GM23338 (cell line): Measurements from ENCODE around the gene ITGA7. TPM values are rescaled to one million over a fixed set of nuclear protein-coding genes. Genes with fewer than 3 reads are reported as not detected.

ENCODE experiments used
- ATAC-seq: fragments of 200-7000 bp; cut with Tn5 transposase; 3 replicates; pipeline ENCODE4 v1.9.1; 2020
- DNase-seq: peaks from one replicate; pipeline ENCODE4 v3.0.0-alpha.2; 2015; ENCODE audit warnings: low spot score
- H2AFZ ChIP-seq: fragments of 200-600 bp; sonication (generic); 2 replicates; pipeline ENCODE4 v1.8.0; 2016; ENCODE audit warnings: antibody characterized with exemption, mild to moderate bottlenecking, moderate library complexity
- H3F3A ChIP-seq: fragments of 200-600 bp; sonication (generic); replicated peaks from 2 replicates; pipeline ENCODE4 v1.8.0; 2017; ENCODE audit warnings: antibody characterized with exemption, mixed run types, low read depth
- H3K27ac ChIP-seq: fragments of 200-600 bp; sonication (generic); 2 replicates; pipeline ENCODE4 v1.6.1; 2016; ENCODE audit warnings: low read depth
- H3K27me3 ChIP-seq: fragments of 200-600 bp; sonication (generic); 2 replicates; pipeline ENCODE4 v1.8.0; 2016; ENCODE audit warnings: mild to moderate bottlenecking, mixed run types, moderate library complexity; ENCODE audit not compliant: insufficient read depth
- H3K36me3 ChIP-seq: fragments of 200-600 bp; sonication (generic); 2 replicates; pipeline ENCODE4 v1.8.0; 2016; ENCODE audit warnings: mild to moderate bottlenecking; ENCODE audit not compliant: insufficient read depth
- H3K4me1 ChIP-seq: fragments of 200-600 bp; sonication (generic); 2 replicates; pipeline ENCODE4 v1.8.0; 2016; ENCODE audit warnings: mild to moderate bottlenecking, moderate library complexity; ENCODE audit not compliant: insufficient read depth
- H3K4me2 ChIP-seq: fragments of 200-600 bp; sonication (generic); 2 replicates; pipeline ENCODE4 v1.7.1; 2017; ENCODE audit warnings: mixed run types
- H3K4me3 ChIP-seq: fragments of 200-600 bp; sonication (generic); 2 replicates; pipeline ENCODE4 v1.6.1; 2016; ENCODE audit warnings: mixed run types
- H3K79me2 ChIP-seq: fragments of 200-600 bp; sonication (generic); replicated peaks from 2 replicates; pipeline ENCODE4 v1.8.0; 2017; ENCODE audit warnings: mild to moderate bottlenecking; ENCODE audit not compliant: insufficient read depth
- H3K9me2 ChIP-seq: fragments of 200-600 bp; sonication (generic); 2 replicates; pipeline ENCODE4 v1.8.0; 2017; ENCODE audit not compliant: insufficient read depth
- H4K20me1 ChIP-seq: fragments of 200-600 bp; sonication (generic); replicated peaks from 2 replicates; pipeline ENCODE4 v1.8.0; 2017; ENCODE audit warnings: mild to moderate bottlenecking; ENCODE audit not compliant: insufficient read depth
- H3K27ac Mint-ChIP-seq: 2 replicates; pipeline ENCODE4 v1.8.0; 2020; ENCODE audit warnings: inconsistent platforms, mild to moderate bottlenecking, moderate library complexity, mixed read lengths
- H3K27me3 Mint-ChIP-seq: 3 replicates; pipeline ENCODE4 v1.8.0; 2022; ENCODE audit warnings: low read depth, mild to moderate bottlenecking, moderate library complexity, mixed read lengths, inconsistent platforms; ENCODE audit not compliant: insufficient read depth, poor library complexity
- H3K36me3 Mint-ChIP-seq: 3 replicates; pipeline ENCODE4 v1.8.0; 2021; ENCODE audit warnings: low read depth, mild to moderate bottlenecking, inconsistent platforms, moderate library complexity, mixed read lengths
- H3K4me1 Mint-ChIP-seq: 3 replicates; pipeline ENCODE4 v1.8.0; 2020; ENCODE audit warnings: mild to moderate bottlenecking, inconsistent platforms, mixed read lengths
- H3K4me3 Mint-ChIP-seq: 3 replicates; pipeline ENCODE4 v1.8.0; 2021; ENCODE audit warnings: moderate library complexity, mild to moderate bottlenecking, inconsistent platforms, mixed read lengths
- H3K9me3 Mint-ChIP-seq: 3 replicates; pipeline ENCODE4 v1.8.0; 2020; ENCODE audit warnings: moderate library complexity, mild to moderate bottlenecking, inconsistent platforms, mixed read lengths
- CREB1 ChIP-seq: fragments of 250-450 bp; sonication (Bioruptor Pico); IDR thresholded peaks from 2 replicates; pipeline ENCODE4 v1.5.0; 2020; ENCODE audit warnings: low read depth, mild to moderate bottlenecking, moderate library complexity
- EZH2 ChIP-seq: fragments of 200-600 bp; sonication (generic); IDR thresholded peaks from one replicate; pipeline ENCODE4 v1.8.0; 2017; ENCODE audit warnings: antibody characterized with exemption, mild to moderate bottlenecking, low read depth; ENCODE audit not compliant: unreplicated experiment
- EZH2phosphoT487 ChIP-seq: fragments of 200-600 bp; sonication (generic); IDR thresholded peaks from one replicate; pipeline ENCODE4 v1.8.1; 2018; ENCODE audit warnings: antibody characterized with exemption; ENCODE audit not compliant: unreplicated experiment
- JUNB ChIP-seq: IDR thresholded peaks from one replicate; pipeline ENCODE4 v1.6.1; 2016; ENCODE audit warnings: antibody characterized with exemption; ENCODE audit not compliant: unreplicated experiment
- NANOG ChIP-seq: IDR thresholded peaks from 2 replicates; pipeline ENCODE4 v1.6.1; 2016; ENCODE audit warnings: antibody characterized with exemption, borderline replicate concordance
- POLR2AphosphoS5 ChIP-seq: IDR thresholded peaks from 2 replicates; pipeline ENCODE4 v1.6.1; 2016; ENCODE audit warnings: antibody characterized with exemption, low read depth
- STAT1 ChIP-seq: IDR thresholded peaks from one replicate; pipeline ENCODE4 v1.6.1; 2016; ENCODE audit warnings: antibody characterized with exemption; ENCODE audit not compliant: unreplicated experiment
- ZNF114 ChIP-seq: fragments of 250-450 bp; sonication (Bioruptor Pico); IDR thresholded peaks from 2 replicates; pipeline ENCODE4 v1.5.0; 2020; ENCODE audit warnings: mild to moderate bottlenecking, moderate library complexity
- ZNF331 ChIP-seq: fragments of 250-450 bp; sonication (Bioruptor Pico); IDR thresholded peaks from 2 replicates; pipeline ENCODE4 v1.5.0; 2020; ENCODE audit warnings: low read depth, mild to moderate bottlenecking, moderate library complexity
- ZNF462 ChIP-seq: fragments of 250-450 bp; sonication (Bioruptor Pico); IDR thresholded peaks from 2 replicates; pipeline ENCODE4 v1.5.0; 2020; ENCODE audit warnings: mild to moderate bottlenecking, moderate library complexity
- polyA plus RNA-seq: library from polyadenylated mRNA; unstranded; fragments of >200 nt; fragmentation: Nextera tagmentation; extraction: Ambion mirVana; gene quantifications from 2 replicates; pipeline ENCODE4 v1.2.1, GENCODE V29; 2016
- total RNA-seq: library from RNA; depleted of rRNA; stranded (reverse); fragments of >200 nt; shearing (Covaris generic); gene quantifications from 2 replicates; pipeline ENCODE4 v1.2.3, GENCODE V29; 2014
- TF ChIP-seq, protein P1 (sequence below), 2 experiments: fragments of 200-600 bp in 1 of 2; sonication (generic) in 1 of 2; conservative IDR thresholded peaks; 2 replicates each; pipeline versions ENCODE4 v1.5.1 to v1.6.1; 2016 to 2017; ENCODE audit warnings: antibody characterized with exemption in 2 of 2, low read depth in 2 of 2, mild to moderate bottlenecking in 2 of 2, moderate library complexity in 1 of 2
- TF ChIP-seq, protein P2 (sequence below): IDR thresholded peaks from one replicate; pipeline ENCODE4 v1.6.1; 2018; ENCODE audit warnings: antibody characterized with exemption; ENCODE audit not compliant: unreplicated experiment
- TF ChIP-seq, protein P3 (sequence below): IDR thresholded peaks from 2 replicates; pipeline ENCODE4 v1.6.1; 2016; ENCODE audit warnings: antibody characterized with exemption

ITGA7 gene
- total and polyA plus RNA-seq, 2 experiments from 2014 or later: 20.0 to 49.1 TPM

- TF ChIP-seq EZH2phosphoT487: no peak
- TF ChIP-seq POLR2AphosphoS5: no peak
- TF ChIP-seq EZH2: no peak
- TF ChIP-seq ZNF331 (CRISPR knock-in tag): no peak
- TF ChIP-seq JUNB: no peak
- no peak for TF ChIP-seq NANOG
- no peak for TF ChIP-seq ZNF462 (CRISPR knock-in tag)
- TF ChIP-seq, protein P1, sequence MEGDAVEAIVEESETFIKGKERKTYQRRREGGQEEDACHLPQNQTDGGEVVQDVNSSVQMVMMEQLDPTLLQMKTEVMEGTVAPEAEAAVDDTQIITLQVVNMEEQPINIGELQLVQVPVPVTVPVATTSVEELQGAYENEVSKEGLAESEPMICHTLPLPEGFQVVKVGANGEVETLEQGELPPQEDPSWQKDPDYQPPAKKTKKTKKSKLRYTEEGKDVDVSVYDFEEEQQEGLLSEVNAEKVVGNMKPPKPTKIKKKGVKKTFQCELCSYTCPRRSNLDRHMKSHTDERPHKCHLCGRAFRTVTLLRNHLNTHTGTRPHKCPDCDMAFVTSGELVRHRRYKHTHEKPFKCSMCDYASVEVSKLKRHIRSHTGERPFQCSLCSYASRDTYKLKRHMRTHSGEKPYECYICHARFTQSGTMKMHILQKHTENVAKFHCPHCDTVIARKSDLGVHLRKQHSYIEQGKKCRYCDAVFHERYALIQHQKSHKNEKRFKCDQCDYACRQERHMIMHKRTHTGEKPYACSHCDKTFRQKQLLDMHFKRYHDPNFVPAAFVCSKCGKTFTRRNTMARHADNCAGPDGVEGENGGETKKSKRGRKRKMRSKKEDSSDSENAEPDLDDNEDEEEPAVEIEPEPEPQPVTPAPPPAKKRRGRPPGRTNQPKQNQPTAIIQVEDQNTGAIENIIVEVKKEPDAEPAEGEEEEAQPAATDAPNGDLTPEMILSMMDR (conservative IDR thresholded peaks at IDR 0.05; ENCODE audit: low read depth in 2 of 2): no peak
- TF ChIP-seq ZNF114 (CRISPR knock-in tag): no peak
- TF ChIP-seq, protein P2, sequence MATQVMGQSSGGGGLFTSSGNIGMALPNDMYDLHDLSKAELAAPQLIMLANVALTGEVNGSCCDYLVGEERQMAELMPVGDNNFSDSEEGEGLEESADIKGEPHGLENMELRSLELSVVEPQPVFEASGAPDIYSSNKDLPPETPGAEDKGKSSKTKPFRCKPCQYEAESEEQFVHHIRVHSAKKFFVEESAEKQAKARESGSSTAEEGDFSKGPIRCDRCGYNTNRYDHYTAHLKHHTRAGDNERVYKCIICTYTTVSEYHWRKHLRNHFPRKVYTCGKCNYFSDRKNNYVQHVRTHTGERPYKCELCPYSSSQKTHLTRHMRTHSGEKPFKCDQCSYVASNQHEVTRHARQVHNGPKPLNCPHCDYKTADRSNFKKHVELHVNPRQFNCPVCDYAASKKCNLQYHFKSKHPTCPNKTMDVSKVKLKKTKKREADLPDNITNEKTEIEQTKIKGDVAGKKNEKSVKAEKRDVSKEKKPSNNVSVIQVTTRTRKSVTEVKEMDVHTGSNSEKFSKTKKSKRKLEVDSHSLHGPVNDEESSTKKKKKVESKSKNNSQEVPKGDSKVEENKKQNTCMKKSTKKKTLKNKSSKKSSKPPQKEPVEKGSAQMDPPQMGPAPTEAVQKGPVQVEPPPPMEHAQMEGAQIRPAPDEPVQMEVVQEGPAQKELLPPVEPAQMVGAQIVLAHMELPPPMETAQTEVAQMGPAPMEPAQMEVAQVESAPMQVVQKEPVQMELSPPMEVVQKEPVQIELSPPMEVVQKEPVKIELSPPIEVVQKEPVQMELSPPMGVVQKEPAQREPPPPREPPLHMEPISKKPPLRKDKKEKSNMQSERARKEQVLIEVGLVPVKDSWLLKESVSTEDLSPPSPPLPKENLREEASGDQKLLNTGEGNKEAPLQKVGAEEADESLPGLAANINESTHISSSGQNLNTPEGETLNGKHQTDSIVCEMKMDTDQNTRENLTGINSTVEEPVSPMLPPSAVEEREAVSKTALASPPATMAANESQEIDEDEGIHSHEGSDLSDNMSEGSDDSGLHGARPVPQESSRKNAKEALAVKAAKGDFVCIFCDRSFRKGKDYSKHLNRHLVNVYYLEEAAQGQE: no peak
- no peak for TF ChIP-seq CREB1 (CRISPR knock-in tag)
- no peak for TF ChIP-seq STAT1
- TF ChIP-seq, protein P3, sequence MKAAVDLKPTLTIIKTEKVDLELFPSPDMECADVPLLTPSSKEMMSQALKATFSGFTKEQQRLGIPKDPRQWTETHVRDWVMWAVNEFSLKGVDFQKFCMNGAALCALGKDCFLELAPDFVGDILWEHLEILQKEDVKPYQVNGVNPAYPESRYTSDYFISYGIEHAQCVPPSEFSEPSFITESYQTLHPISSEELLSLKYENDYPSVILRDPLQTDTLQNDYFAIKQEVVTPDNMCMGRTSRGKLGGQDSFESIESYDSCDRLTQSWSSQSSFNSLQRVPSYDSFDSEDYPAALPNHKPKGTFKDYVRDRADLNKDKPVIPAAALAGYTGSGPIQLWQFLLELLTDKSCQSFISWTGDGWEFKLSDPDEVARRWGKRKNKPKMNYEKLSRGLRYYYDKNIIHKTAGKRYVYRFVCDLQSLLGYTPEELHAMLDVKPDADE: no peak
- H3K4me3 Mint-ChIP-seq: no peak overlapping the region
- no peaks in the 10 kb centered on the region; the same call in 1 of the 2 replicates for H3K36me3 ChIP-seq
- peaks cover 22% of the 10 kb centered on the region for H3K36me3 Mint-ChIP-seq
- H3K79me2 ChIP-seq: no peaks in the 10 kb centered on the region
- no peaks in the 10 kb centered on the region for H3K9me3 Mint-ChIP-seq
- no peaks in the 10 kb centered on the region for H3K27me3 ChIP-seq
- H3K27ac Mint-ChIP-seq: no peak overlapping the region
- no peaks in the 10 kb centered on the region for H3F3A ChIP-seq
- peaks cover 23% of the 10 kb centered on the region for H3K27me3 Mint-ChIP-seq
- H3K4me1 ChIP-seq: 0 out of 2 replicates have a peak, but pooled peaks cover 3% of the 10 kb centered on the region
- 0 out of 2 replicates have a peak, but pooled peaks cover 2% of the 10 kb centered on the region for H3K9me2 ChIP-seq
- DNase-seq: no peak
- H3K4me1 Mint-ChIP-seq: peaks cover 6% of the 10 kb centered on the region; the same call in 2 of the 3 replicates
- no peak for ATAC-seq
- H2AFZ ChIP-seq: no peak overlapping the region
- H3K4me3 ChIP-seq: no peak overlapping the region
- H3K4me2 ChIP-seq: no peak overlapping the region
- H3K27ac ChIP-seq: no peak overlapping the region
- no peaks in the 10 kb centered on the region for H4K20me1 ChIP-seq
Measured at GRCh38 chr12:55686366-55687010, 21.2 kb downstream of the ITGA7 start.
